Uterus (tissue), 4 donors: ENCODE results near the gene CACNA1B. TPM values are rescaled to one million over a fixed set of nuclear protein-coding genes. Genes with fewer than 3 reads are reported as not detected.

Experiments
- DNase-seq, 2 donors: peaks; one replicate each; pipeline ENCODE4 v3.0.0-alpha.2; 2019 to 2020
- H3K27ac ChIP-seq, 2 donors: fragments of 200-600 bp; sonication (generic); 1 replicate in 1 of 2; 2 replicates in 1 of 2; pipeline ENCODE4 v1.5.1; 2016 to 2018
- H3K27me3 ChIP-seq, 2 donors: fragments of 200-600 bp; sonication (generic); one replicate each; pipeline ENCODE4 v1.5.1; 2018 to 2019; ENCODE audit warnings: control low read depth in 1 of 2
- H3K36me3 ChIP-seq, 2 donors: fragments of 200-600 bp; sonication (generic); one replicate each; pipeline ENCODE4 v1.5.1; 2019; ENCODE audit warnings: control low read depth in 1 of 2
- H3K4me1 ChIP-seq, 2 donors: fragments of 200-600 bp; sonication (generic); one replicate each; pipeline ENCODE4 v1.5.1; 2018 to 2019; ENCODE audit warnings: control low read depth in 1 of 2
- H3K4me3 ChIP-seq, 2 donors: fragments of 200-600 bp; sonication (generic); 1 replicate in 1 of 2; 2 replicates in 1 of 2; pipeline ENCODE4 v1.5.1; 2018 to 2019; ENCODE audit warnings: mild to moderate bottlenecking in 1 of 2
- H3K9me3 ChIP-seq, 2 donors: fragments of 200-600 bp; sonication (generic); one replicate each; pipeline ENCODE4 v1.5.1; 2019; ENCODE audit warnings: control low read depth in 1 of 2
- CTCF ChIP-seq, 4 experiments: fragments of 200-600 bp in 2 of 4; fragments of 450-650 bp in 2 of 4; sonication (generic) in 2 of 4; IDR thresholded peaks; one replicate each; pipeline ENCODE4 v1.5.1; 2016 to 2019; ENCODE audit warnings: antibody characterized with exemption in 4 of 4, mild to moderate bottlenecking in 2 of 4, moderate library complexity in 1 of 4
- POLR2A ChIP-seq, 2 donors: fragments of 450-650 bp; IDR thresholded peaks; one replicate each; pipeline ENCODE4 v1.6.1; 2016; ENCODE audit warnings: antibody characterized with exemption in 2 of 2, mild to moderate bottlenecking in 1 of 2, moderate library complexity in 1 of 2
- intact Hi-C: fragments of 100-400 bp; cut with DNase I; formaldehyde crosslinking; loops from one replicate; pipeline ENCODE4 v1.15.1; 2023; ENCODE audit warnings: low total_unique reads
- total RNA-seq, 4 donors: library from RNA; depleted of rRNA in 3 of 4; stranded (reverse); fragments of >200 nt in 3 of 4; gene quantifications; one replicate each; pipeline versions ENCODE4 v1.1.0 to v1.2.4, GENCODE V29; 2014 to 2023
- donor health status: DM: yes; HTN: yes; CAD: no.

Gene CACNA1B
- total RNA-seq, 4 donors from 2014 or later = 0.12 to 0.97 TPM; not detected in 2

GRCh38 chr9:138097501-138097991 lies 220.0 kb downstream of the CACNA1B start:
- H3K4me1 ChIP-seq = no peaks in the 10 kb centered on the region
- DNase-seq = peak in 1 of 2 donors; percentile 2
- H3K27me3 ChIP-seq = no peaks in the 10 kb centered on the region
- no peak overlapping the region for H3K4me3 ChIP-seq
- no peaks in the 10 kb centered on the region for H3K9me3 ChIP-seq
- no peak overlapping the region for H3K27ac ChIP-seq
- intact Hi-C loops = no loop called here
- TF ChIP-seq POLR2A (IDR thresholded peaks at IDR 0.05) (no peak), CTCF (IDR thresholded peaks at IDR 0.05) (no peak)
- no peaks in the 10 kb centered on the region for H3K36me3 ChIP-seq

GRCh38 chr9:138098116-138098907 lies 220.7 kb downstream of the CACNA1B start:
- no peaks in the 10 kb centered on the region for H3K9me3 ChIP-seq
- TF ChIP-seq POLR2A (IDR thresholded peaks at IDR 0.05) (no peak), CTCF (IDR thresholded peaks at IDR 0.05) (no peak)
- H3K27me3 ChIP-seq = no peaks in the 10 kb centered on the region
- DNase-seq = peak in 1 of 2 donors; percentile 2
- no peak overlapping the region for H3K27ac ChIP-seq
- intact Hi-C loops = no loop called here
- no peaks in the 10 kb centered on the region for H3K4me1 ChIP-seq
- H3K36me3 ChIP-seq = no peaks in the 10 kb centered on the region
- H3K4me3 ChIP-seq = no peak overlapping the region

GRCh38 chr9:138098908-138099791 lies 221.6 kb downstream of the CACNA1B start:
- Histone ChIP-seq H3K4me1 (no peaks in the 10 kb centered on the region), H3K9me3 (no peaks in the 10 kb centered on the region), H3K4me3 (no peak overlapping the region), H3K27me3 (no peaks in the 10 kb centered on the region), H3K27ac (no peak overlapping the region), H3K36me3 (no peaks in the 10 kb centered on the region)
- peak in 1 of 2 donors; percentile 1 for DNase-seq
- intact Hi-C loops = no loop called here
- no peak for TF ChIP-seq CTCF (IDR thresholded peaks at IDR 0.05)
- no peak for TF ChIP-seq POLR2A (IDR thresholded peaks at IDR 0.05)

- TF ChIP-seq POLR2A (IDR thresholded peaks at IDR 0.05) (no peak), CTCF (IDR thresholded peaks at IDR 0.05) (no peak)
- Histone ChIP-seq H3K4me3 (no peak overlapping the region), H3K4me1 (no peaks in the 10 kb centered on the region), H3K27ac (no peak overlapping the region), H3K9me3 (no peaks in the 10 kb centered on the region), H3K36me3 (no peaks in the 10 kb centered on the region), H3K27me3 (no peaks in the 10 kb centered on the region)
- intact Hi-C loops = no loop called here
- DNase-seq = peak in 1 of 2 donors; percentile 2
Observed at GRCh38 chr9:138099803-138100598, 222.4 kb downstream of the CACNA1B start.
